HG02840 (cell line): ENCODE results near the gene KIF21B.

Experiments
- ATAC-seq: cut with Tn5 transposase; IDR thresholded peaks from one replicate; pipeline ENCODE4 v1.9.1; 2021; ENCODE audit warnings: mild to moderate bottlenecking, moderate library complexity, moderate number of reproducible peaks; ENCODE audit not compliant: unreplicated experiment, low FRiP score

KIF21B gene

DNA sequence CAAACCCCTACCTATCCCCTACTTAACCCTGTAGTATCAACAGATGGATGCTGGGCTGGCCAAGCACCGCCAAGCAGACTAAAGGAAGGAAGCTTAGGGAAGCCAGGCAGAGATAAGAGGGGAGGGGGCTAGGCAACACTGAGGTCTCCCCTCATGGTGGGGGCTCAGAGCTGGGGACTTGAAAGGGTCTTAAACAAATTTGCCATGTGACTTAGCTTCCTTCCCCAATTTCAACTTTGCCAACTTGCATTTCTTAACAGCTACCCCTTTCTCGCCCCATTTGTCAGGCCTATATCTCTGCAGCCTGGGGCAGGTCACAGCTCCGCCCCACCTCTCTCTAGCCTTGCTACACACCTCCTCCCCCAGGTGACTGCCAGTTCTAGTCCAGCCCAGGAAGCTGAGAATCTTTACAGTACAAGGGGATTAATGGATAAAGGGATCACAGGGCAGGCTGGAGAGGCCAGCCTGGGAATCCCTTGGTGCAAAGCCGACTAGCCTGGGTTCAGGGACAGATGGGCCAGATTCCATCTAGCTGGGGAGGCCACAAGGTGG, 3.4 kb downstream of the KIF21B start:
- no peak for ATAC-seq

DNA sequence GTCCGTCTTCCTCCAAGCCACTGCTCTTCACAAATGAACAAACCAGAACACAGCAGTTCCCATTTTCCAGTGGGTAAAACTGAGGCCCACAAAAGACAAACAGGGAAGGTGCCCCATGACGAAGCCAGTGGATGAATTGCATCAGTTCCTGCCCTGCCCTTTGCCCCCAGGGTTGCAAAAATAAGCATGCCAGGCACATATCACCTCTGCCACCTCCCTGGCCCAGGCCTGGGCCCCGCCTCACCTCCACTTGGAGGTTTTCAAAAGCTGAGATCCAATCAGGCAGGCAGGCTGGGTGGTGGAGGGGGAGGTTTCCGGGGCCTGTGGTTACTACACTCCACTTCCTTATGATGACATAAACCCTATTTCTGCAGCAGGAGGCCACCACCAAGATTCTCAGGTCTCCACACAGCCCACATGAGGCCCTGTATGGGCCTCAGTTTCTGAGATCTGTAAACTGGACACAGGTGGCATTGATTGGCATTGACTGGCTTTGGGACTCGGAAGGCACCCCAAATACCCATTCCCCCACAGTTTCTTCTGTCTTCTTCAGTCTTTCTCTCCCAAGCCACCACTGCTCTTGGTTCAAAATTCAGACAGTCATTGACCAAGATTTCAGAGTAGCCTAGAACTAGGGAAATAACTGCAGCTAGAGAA, 4.1 kb downstream of the KIF21B start:
- ATAC-seq = peak; percentile 48

DNA sequence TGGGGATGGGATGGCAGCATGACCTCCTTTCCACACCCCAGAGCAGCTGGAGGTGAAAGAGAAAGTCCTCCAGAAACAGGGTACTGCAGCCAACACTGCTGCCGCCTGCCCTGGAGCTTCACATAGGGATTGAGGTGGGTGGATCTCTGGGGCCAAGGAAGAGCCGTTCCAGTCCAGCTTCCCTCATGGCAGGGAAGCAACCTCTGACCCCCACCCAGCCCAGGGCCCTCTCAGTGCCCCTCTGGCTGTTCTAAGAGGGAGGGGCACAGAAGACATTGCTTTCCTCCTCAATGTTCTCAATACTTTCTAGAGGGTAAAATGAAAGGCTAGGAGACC, 5.7 kb downstream of the KIF21B start:
- ATAC-seq = no peak

DNA sequence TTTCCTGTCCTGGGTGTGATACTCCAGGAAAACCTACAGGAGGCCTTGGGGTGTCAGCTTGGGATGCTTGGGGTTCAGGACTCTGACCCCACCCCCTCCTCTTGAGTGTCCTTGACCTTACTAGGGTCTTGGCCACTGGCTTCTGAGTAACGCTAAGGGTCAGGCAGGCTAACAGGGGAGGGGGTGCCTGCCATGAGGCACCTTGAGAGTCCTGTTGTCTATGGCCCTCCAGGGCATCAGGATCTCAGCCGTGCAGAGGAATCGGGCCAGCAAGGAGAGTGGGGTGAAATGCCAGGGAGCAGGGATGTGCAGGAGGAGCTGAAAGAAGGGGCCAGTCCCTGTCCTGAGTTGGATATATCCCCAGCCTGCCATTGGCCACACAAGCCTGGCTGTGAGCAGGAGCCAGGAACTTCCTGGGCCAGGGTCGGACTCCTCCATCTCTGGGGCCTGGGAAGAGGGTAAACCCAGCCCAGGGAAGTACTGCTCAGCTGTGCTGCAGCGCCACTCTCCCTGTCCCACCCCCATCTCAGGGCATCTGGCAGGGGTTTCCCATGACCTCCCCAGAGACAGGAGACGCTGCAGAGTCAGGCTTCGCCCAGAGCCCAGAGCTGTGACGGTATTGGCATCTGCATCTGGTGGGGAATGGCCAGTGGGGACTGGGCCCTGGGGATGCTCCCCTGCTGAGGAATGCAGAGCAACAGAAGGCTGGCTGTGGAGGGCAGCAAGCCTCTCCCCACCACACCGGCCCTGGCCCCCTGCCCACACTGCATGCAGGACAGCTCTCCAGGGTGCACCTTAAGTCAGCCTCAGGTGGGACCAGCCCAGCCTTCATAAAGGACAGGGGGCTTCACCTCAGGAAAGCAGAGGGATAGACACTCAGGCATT, 6.3 kb downstream of the KIF21B start:
- no peak for ATAC-seq

DNA sequence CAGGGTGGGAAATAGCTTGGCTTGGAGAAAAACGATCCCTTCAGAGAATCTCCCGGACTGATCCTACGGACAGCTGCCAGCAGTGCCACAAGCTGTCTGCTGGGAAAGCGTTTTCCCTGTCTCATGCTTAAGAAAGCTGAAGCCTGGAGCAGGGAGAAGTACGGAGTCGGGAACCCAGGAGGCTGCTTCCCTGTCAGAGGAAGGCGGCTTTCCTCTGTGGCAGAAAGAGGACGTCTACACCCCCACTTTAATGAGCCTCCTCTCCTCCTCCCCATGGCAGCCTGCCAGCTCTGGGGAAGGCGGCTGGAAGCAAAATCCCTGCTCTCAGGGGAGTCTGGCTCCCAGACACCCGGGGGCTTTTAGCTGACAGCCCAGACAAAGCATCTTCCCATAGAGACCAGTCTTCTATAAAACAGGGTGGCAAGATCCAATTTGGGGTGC, 7.3 kb downstream of the KIF21B start:
- ATAC-seq = no peak

DNA sequence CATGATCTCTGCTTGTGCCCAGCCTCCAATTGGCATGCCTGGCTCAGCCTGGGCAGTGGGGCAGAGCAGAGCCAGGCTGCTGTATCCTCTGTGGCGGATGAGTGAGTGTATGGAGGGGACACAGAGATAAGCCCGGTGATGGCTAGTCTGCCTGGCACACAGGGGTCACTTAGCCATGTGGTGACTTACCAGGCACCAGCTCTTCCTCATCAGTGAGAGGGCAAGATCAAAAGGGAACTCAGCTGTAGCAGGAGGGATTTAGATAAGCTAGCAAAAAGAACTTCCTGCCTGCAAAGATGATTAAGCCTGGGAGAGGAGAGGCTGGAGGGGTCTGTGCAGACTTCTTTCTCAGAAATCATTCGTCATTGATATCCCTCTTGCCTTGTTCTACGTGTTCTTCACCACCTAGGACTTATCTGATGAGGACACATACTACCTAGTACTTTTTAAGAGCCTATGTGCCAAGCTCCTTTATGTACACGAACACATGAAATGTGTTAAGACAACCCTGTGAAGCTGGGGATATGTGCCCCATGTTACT, 7.9 kb downstream of the KIF21B start:
- ATAC-seq = no peak

DNA sequence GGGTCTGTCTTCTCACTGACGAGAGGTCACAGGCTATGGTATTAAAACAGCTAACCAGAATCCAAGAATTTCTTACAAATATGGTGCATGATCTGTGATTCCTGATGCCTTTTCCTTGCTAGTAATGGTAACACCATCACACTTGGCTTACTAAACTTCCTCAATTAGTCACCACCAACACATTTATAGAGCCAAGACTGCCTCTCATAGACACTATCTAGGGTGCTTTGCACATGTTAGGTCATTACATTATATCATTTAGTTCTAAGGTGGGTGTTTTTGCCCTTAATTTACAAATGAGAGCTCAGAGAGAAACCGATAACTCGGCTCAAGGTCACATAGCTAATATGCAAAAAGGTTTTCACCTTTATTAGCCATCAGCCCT, 8.7 kb downstream of the KIF21B start:
- ATAC-seq = no peak

DNA sequence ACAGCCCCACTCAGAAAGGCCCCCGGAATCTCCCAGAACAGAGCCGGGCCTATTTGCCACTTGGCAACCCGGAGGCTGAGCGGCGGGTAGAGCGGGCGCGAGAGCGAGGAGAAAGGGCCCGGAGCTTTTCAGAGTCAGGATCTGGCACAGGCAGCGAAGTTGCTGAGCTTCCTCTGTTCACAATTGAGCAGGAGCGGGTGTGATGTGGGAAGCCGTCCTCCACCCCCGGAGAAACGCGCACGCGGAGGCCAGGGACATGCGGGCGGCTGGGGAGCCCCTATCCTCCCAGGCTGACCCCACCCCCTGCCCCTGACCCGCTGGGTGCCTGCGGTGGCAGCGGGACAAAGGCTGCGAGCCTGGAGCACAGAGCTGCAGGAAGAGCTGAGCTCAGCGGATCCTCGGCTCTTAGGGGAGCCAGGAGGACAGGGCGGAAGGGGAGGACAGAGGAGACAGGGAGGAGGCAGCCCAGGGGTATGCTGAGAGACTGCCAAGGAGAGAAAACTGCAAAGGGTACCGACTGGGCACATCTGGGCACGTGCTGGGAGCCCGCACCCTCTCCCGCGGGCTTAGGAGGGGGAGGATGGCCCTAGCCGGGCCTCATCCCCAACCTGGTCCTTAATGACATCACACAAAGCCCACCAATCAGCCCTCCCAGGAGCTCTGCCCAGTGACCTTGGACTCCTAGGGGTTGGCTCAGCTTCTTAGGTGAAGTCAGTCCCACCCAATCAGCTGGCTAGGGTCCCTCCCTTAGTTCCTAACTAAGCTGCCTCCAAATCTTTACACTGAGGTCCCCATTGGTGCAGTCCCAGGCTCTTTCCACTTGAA, 9.3 kb downstream of the KIF21B start:
- no peak for ATAC-seq

DNA sequence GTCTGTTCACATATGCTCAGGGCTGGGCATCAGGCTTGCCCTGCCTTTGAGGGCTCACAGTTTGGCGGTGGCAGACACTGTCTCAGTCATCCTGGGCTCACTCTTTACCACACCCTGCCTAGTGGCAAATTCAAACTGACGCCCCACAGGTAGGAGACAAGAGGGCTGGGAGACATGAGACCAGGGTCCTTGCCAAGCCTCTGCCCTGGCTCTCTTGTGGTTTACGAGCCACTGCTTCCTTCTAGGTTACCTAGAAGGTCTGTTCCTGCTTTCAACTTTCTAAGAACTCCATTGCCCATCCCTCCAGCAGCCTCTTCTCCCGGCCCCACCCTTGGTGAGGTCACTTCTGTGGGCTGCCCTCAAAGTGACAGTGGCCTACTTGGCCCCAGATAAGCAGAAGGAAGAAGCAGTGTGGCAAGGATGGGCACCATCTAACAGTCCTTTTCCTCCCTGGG, 10.5 kb downstream of the KIF21B start:
- ATAC-seq = no peak

DNA sequence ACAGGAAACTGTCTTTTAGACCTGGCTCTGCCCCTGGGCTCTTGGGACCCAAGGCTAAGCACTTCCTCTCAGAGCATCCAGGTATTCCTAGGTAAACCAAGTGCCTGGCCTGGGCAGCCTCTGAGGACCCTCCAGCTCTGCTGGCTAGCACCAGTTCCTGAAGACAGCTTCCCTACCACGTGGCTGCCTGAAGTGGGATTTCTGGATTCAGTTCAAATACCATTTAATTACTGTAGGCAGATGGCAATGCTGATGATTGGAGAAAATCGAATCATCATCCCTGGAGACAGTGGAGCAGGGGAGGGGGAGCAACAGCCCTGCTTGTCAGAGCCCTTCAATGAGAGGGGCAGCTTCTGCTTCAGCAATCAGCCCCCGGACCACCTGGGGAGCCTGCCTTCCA, 11.9 kb downstream of the KIF21B start:
- no peak for ATAC-seq

DNA sequence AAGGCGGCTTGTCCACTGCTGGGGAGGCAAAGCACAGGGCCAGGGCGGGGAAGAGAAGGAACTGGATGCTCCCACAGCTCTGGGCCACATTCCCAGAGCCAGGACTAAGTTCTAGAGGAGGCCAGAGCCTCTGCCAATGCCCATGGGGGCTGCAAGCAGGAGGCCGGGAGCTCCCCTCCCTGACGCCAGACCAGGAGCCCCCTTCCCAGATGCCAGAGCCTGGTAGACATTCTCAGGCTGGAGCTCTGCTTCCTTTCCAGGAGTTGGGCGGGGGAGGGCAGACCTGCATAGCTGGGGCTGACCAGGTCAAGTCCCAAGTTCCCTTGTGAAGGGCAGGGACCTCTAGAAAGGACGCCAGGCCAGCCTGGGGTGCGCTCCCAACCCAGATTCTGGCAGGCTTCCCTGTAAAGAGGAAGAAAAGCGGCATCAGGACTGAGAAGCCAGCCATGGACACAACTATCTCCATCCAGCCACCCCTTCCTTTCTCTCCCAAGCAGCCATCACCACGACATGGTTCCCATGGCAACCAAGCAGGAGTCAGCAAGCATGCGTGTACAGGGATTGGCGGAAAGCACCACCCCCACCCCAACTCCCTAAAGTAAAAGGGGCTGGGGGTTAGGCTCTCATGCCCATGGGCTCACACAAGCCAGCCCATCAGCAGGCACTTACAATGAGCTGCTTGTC, 13.4 kb downstream of the KIF21B start:
- no peak for ATAC-seq

DNA sequence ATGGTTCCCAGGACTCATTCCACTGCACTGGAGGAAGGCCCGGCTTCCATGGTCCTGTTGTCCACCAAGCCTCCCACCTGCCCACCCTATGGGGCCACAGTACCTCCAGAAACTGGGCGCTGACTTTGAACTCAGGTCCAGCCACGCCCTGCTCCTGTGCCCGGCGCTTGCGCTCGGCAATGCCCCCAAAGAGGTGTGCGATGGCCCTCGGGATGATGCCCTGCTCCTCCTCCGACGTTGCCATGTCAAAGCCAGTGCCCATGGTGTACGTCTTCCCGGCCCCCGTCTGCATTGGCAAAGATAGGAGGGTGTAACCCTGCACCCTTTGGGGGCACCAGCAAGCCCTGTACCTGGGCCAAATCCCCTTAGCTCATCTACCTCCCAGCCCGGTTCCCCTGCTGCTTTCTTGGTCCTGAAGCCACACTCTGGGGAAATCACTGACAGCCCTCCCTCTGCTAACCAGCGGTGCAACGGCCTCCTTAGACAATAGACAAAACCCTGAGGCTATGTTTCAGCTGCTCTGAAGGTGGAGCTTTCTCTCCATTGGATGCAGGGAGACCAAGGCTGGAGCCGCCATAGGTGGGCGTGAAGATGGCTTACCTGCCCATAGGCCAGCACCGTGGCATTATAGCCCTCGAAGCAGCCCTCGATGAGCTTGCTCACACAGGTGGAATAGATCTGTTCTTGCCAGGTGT, 14.7 kb downstream of the KIF21B start:
- ATAC-seq = no peak

DNA sequence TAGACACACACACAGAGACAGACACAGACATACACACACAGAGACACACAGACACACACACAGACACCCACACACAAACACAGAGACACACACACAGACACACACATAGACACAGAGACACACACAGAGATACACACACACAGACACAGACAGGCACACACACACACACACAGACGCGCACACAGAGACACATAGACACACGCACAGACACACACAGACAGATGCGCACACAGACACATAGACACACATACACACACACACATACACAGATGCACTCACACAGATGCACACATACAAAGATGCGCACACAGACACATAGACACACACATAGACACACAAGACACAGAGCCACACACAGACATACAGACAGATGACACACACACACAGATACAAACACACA, 16.0 kb downstream of the KIF21B start:
- ATAC-seq = no peak

DNA sequence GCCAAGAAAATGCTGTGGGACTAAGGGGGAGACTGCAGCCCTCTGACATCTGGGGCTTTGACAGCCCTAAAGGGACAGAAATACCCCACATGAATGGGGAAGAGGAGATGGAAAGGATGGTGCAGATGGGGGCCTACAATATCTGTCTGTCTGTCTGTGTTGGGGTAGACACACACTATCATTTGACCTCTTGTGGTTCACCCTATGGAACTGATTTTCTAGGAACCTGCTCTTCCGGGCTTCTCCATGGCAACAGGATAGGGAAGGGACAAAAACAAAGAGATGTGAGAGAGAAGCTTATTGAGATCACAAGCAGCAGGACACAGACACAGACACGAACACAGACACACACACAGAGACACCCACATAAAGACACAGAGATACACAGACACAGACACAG, 17.1 kb downstream of the KIF21B start:
- ATAC-seq = no peak

DNA sequence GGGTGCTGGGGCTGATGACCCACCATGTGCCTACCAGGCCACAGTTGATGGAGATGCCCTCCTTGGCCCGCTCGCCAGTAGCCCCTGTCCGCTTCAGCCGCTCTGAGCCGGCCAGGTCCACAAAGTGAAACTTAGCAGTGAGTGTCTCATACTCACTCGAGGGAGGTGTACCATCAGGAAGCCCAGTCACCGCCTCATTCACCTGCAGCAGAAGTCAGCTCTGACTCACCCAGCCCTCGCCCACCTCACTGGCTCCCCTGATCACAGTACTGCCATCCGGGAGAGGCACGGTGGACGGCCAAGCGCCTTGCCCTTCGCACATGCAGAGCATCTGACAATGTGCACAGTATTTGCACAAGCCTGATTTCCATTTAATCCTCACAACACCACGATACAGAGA, 18.8 kb downstream of the KIF21B start:
- no peak for ATAC-seq

DNA sequence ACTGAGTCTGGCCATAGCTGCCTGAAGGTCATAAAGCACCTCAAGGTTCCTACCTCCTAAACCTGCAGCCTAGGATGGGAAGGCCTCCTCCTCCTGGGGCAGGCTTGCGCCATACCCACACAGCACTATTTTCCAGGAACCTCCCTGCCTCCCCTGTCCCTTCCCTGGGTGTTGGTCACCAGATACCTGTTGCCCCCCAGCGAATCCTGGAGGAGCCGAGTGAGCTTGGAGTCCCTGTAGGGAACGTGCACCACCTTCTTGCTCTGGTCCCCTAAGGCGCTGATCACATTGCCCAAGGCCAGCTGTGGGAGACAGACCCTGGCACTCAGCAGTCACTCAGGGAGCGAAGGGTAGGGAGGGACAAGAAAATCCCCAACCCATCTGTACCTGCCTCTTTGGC, 19.4 kb downstream of the KIF21B start:
- no peak for ATAC-seq

DNA sequence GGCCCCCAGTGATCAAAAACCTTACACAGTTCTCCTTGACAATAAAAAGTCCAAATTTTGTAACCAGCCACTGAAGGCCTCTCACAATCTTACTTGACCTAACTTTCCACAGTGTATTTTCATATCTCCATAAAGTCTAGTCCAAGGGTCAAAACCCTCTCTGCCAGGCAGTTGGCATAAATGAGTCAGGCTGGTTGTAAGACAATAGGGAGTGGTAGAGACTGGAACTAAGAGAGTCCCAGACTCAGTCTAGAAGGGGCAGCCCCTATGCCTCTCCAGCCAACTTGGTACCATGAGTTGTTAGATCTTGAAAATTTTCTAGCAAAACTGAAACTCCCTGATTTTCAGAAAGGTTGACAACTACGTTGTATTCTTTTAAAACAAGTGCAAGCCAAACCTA, 21.0 kb downstream of the KIF21B start:
- no peak for ATAC-seq

DNA sequence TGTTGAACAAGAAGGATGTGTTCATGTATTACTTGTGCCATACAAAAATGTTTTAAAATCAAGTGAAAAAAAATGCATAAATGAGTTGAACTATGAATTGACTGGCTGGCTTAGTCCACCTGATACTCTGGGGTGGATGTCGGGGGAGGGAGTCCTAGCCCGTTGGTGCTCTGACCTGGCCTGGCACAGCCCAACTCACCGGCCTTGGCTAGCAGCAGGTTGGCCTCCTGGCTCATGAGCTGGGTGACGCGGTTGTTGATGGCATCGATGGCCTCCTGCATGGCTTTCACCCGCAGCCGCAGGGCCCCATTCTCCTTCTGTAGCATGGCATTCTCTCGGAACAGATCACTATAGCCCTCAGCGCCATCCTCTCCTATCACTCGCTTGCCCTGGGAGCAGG, 21.6 kb downstream of the KIF21B start:
- ATAC-seq = no peak

DNA sequence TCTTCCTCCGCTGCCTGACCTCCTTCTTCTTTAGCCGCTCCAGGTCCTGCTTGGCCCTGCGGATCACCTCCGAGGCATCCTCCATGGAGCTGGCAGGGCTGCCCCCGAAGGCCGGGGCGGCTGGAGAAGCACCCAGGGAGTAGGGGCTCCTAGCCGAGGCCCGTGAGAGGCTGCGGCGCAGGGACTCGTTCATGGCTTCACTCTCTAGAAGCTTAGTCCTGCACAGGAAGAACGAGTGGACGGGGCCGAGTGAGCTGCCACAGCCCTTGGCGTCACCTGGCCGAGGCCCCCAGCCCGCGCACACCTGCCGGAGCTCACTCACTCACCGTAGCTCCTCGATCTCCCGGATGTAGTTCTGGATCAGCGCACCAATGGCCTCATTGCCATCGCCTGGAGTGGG, 23.1 kb downstream of the KIF21B start:
- no peak for ATAC-seq

DNA sequence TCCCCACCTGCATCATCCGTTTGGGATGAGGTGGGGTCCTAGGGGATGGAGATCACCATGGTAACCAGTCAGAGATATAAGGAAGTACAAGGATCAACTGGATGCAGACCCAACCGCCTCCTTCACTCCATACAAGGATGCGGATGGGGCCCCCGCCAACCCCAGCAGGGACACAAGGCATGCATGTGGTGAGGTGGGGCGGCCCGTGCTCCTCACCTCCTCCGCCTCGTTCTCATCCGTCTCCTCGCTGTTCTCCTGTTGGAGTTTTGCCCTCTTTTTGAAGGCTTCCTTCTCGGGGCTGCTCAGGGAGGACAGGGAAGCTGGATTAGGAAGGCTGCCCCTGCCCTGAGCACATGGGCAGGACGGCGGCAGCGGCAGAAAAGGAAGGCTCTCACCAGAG, 23.8 kb downstream of the KIF21B start:
- no peak for ATAC-seq
